Thyroid gland (tissue), 4 donors: ENCODE measurements around the gene PTPRR. TPM values are rescaled to one million over a fixed set of nuclear protein-coding genes. Genes with fewer than 3 reads are reported as not detected.

Experiments
- DNase-seq, 2 donors: peaks; one replicate each; pipeline ENCODE4 v3.0.0-alpha.2; 2019
- H3K27ac ChIP-seq, 3 donors: fragments of 200-600 bp; sonication (generic); 1 replicate in 2 of 3; 2 replicates in 1 of 3; pipeline ENCODE4 v1.5.1; 2016 to 2019; ENCODE audit warnings: mild to moderate bottlenecking in 1 of 3, moderate library complexity in 1 of 3
- H3K27me3 ChIP-seq: fragments of 200-600 bp; sonication (generic); one replicate; pipeline ENCODE4 v1.5.1; 2019
- H3K36me3 ChIP-seq, 2 donors: fragments of 200-600 bp; sonication (generic); one replicate each; pipeline ENCODE4 v1.5.1; 2016 to 2019
- H3K4me1 ChIP-seq, 2 donors: fragments of 200-600 bp; sonication (generic); one replicate each; pipeline ENCODE4 v1.5.1; 2017 to 2019
- H3K4me3 ChIP-seq, 3 donors: fragments of 200-600 bp; sonication (generic); replicated peaks in 1 of 3; 1 replicate in 2 of 3; 2 replicates in 1 of 3; pipeline ENCODE4 v1.5.1; 2016; ENCODE audit warnings: mild to moderate bottlenecking in 1 of 3
- H3K9me3 ChIP-seq: fragments of 200-600 bp; sonication (generic); one replicate; pipeline ENCODE4 v1.5.1; 2017
- POLR2A ChIP-seq, 2 donors: fragments of 450-650 bp; IDR thresholded peaks; one replicate each; pipeline ENCODE4 v1.6.1; 2017; ENCODE audit warnings: antibody characterized with exemption in 2 of 2, mild to moderate bottlenecking in 2 of 2, moderate library complexity in 1 of 2
- WGBS, 2 donors: methylation state at CpG; one replicate each; pipeline ENCODE4 v1.1.5; 2017; 5-methylcytosine and 5-hydroxymethylcytosine counted together
- intact Hi-C: fragments of 100-400 bp; cut with DNase I; formaldehyde crosslinking; loops from one replicate; pipeline ENCODE4 v1.15.1; 2023
- total RNA-seq, 4 donors: library from RNA; depleted of rRNA; stranded (reverse); fragments of >200 nt; gene quantifications; one replicate each; pipeline ENCODE4 v1.2.3, GENCODE V29; 2016
- TF ChIP-seq, protein P1 (sequence below), 6 experiments: fragments of 200-600 bp in 3 of 6; fragments of 450-650 bp in 3 of 6; sonication (generic) in 3 of 6; IDR thresholded peaks; one replicate each; pipeline ENCODE4 v1.5.1; 2016 to 2019; ENCODE audit warnings: antibody characterized with exemption in 6 of 6, mild to moderate bottlenecking in 2 of 6, inconsistent platforms in 1 of 6, moderate library complexity in 1 of 6

Gene PTPRR
- total RNA-seq, 4 donors from 2014 or later, result 0.39 to 0.94 (median 0.67) TPM; not detected in 1

DNA sequence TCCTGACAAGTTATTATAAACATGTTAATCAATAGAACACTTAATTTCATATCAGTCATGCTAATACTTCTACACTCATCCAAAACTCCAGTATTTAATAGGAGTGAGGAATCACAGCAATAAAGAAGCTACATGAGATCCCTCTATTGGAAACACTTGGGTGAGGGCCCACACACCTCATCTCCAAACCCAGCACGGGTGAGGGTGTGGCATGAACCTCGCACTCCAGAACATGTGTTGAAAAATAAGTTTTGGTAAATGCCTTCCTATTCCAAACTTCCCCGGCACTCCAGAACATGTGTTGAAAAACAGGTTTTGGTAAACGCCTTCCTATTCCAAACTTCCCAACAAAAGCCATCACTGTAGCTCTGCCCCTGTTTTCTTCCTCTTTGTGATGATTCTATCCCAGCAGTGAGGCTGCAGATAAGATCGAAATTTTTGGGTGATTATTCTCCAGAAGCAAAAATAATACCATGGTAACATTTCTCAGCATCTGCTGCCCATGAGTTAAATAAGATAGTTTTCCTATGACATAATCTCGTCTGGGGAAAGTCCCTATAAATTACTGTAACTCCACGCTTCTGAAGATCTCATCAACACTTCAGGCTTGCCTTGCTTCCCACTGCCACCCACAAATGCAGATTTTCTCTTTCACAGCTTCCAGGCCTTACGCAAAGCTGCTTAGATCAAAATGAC, 258.9 kb downstream of the PTPRR start:
- TF ChIP-seq, protein P1, sequence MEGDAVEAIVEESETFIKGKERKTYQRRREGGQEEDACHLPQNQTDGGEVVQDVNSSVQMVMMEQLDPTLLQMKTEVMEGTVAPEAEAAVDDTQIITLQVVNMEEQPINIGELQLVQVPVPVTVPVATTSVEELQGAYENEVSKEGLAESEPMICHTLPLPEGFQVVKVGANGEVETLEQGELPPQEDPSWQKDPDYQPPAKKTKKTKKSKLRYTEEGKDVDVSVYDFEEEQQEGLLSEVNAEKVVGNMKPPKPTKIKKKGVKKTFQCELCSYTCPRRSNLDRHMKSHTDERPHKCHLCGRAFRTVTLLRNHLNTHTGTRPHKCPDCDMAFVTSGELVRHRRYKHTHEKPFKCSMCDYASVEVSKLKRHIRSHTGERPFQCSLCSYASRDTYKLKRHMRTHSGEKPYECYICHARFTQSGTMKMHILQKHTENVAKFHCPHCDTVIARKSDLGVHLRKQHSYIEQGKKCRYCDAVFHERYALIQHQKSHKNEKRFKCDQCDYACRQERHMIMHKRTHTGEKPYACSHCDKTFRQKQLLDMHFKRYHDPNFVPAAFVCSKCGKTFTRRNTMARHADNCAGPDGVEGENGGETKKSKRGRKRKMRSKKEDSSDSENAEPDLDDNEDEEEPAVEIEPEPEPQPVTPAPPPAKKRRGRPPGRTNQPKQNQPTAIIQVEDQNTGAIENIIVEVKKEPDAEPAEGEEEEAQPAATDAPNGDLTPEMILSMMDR (IDR thresholded peaks at IDR 0.05), result no peak
- TF ChIP-seq POLR2A (IDR thresholded peaks at IDR 0.05), result no peak
- 71 to 81% methylated on average over 8 of the region's 8 CpGs for WGBS, 2 donors
- Histone ChIP-seq H3K36me3 (no peaks in the 10 kb centered on the region), H3K27ac (no peak overlapping the region), H3K4me1 (no peaks in the 10 kb centered on the region), H3K9me3 (no peaks in the 10 kb centered on the region), H3K4me3 (no peak overlapping the region), H3K27me3 (no peaks in the 10 kb centered on the region)
- intact Hi-C loops, result no loop called here
- no peak for DNase-seq

DNA sequence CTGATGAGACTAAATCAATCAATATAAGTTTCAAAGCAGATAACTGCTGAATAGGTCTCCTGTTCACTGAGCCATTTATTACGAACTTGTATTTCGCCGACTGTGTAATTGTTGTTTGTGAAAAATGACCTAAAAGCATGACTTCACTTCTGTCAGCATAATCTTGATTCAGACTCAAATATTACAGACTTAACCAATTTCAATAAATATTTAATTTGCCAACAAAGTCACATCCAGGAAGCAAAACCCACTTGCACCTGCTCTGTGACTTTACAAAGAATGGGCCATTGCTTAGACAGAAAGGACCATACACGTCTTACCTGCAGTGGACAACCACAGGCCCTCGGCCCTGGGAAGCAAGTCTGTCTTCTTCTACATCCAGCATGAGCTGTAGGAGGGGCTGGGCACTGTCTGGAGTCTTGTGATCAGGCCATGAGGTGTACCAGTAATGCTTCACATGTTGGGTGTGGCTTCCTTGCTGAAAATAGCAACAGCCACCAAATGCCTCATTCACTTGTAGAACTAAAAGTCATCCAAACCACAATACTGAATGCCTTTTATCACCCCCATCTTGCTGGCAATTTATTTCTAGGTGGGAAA, 259.8 kb downstream of the PTPRR start:
- TF ChIP-seq, protein P1 (IDR thresholded peaks at IDR 0.05), result no peak
- no peak for TF ChIP-seq POLR2A (IDR thresholded peaks at IDR 0.05)
- intact Hi-C loops, result no loop called here
- H3K4me3 ChIP-seq, result no peak overlapping the region
- H3K36me3 ChIP-seq, result no peaks in the 10 kb centered on the region
- H3K4me1 ChIP-seq, result no peaks in the 10 kb centered on the region
- 85 to 94% methylated on average over 5 of the region's 5 CpGs for WGBS, 2 donors
- peak in 1 of 2 donors; percentile 6 for DNase-seq
- no peaks in the 10 kb centered on the region for H3K27me3 ChIP-seq
- H3K27ac ChIP-seq, result no peak overlapping the region
- H3K9me3 ChIP-seq, result no peaks in the 10 kb centered on the region

DNA sequence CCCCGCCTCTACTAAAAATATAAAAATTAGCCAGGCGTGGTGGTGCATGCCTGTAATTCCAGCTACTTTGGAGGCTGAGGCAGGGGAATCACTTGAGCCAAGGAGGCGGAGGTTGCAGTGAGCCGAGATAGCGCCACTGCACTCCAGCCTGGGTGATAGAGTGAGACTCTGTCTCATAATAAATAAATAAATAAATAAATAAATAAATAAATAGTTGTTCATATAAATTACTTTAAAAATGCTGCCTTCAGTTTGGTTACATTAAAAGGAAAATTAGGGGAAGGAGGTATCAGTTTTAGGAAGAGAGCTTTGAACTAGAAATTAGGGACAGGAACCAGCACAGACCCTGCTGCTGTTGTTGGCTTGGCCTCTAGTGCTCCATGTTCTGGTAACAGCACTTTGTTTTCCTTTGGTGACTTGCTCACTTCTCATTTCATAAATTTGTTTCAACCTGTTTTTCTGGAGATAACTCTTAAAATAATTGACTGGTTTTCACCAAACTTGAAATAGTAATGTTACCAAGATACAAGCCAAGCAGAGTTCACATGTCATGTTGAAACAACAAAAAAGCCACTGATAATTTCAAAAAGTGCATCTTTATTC, 260.4 kb downstream of the PTPRR start:
- no peaks in the 10 kb centered on the region for H3K9me3 ChIP-seq
- DNase-seq, result no peak
- WGBS, 2 donors, result 97% methylated on average over 5 of the region's 5 CpGs
- H3K36me3 ChIP-seq, result no peaks in the 10 kb centered on the region
- H3K27ac ChIP-seq, result no peak overlapping the region
- TF ChIP-seq POLR2A (IDR thresholded peaks at IDR 0.05), result no peak
- TF ChIP-seq, protein P1 (IDR thresholded peaks at IDR 0.05), result no peak
- H3K4me1 ChIP-seq, result no peaks in the 10 kb centered on the region
- H3K4me3 ChIP-seq, result no peak overlapping the region
- intact Hi-C loops, result no loop called here
- no peaks in the 10 kb centered on the region for H3K27me3 ChIP-seq

DNA sequence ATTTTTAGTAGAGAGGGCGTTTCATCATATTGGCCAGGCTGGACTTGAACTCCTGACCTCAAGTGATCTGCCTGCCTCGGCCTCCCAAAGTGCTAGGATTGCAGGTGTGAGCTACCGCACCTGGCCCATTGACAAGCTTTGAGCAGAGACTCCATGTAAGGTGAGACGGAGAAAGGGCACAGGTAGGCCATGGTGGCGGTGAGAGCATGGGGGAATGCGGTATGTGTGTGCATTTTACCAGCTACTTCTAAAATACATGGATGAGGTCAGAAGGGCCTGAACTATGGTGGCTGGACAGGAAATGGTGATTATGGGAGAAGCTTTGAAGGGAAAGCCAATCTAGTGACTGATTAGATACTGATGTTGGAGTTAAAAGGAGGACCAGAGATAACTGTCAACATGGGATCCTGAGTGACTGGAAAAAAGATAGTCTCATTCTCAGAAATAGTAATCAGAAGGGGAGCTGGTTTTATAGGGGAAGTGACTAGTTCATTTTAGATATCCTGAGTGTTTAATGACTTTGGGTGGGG, 261.4 kb downstream of the PTPRR start:
- no peaks in the 10 kb centered on the region for H3K36me3 ChIP-seq
- 85 to 92% methylated on average over 6 of the region's 6 CpGs for WGBS, 2 donors
- H3K4me3 ChIP-seq, result no peak overlapping the region
- intact Hi-C loops, result no loop called here
- no peaks in the 10 kb centered on the region for H3K4me1 ChIP-seq
- no peak for DNase-seq
- no peaks in the 10 kb centered on the region for H3K9me3 ChIP-seq
- no peak overlapping the region for H3K27ac ChIP-seq
- TF ChIP-seq POLR2A (IDR thresholded peaks at IDR 0.05), result no peak
- TF ChIP-seq, protein P1 (IDR thresholded peaks at IDR 0.05), result no peak
- no peaks in the 10 kb centered on the region for H3K27me3 ChIP-seq
